Esophagus muscularis mucosa (tissue), 4 donors: Measurements from ENCODE around the gene ENOSF1.

ENCODE experiments used
- CTCF ChIP-seq, 3 experiments: fragments of 200-600 bp in 2 of 3; fragments of 450-650 bp in 1 of 3; sonication (generic) in 2 of 3; IDR thresholded peaks; one replicate each; pipeline ENCODE4 v1.5.1; 2017 to 2019; ENCODE audit warnings: antibody characterized with exemption in 3 of 3, mild to moderate bottlenecking in 2 of 3, moderate library complexity in 1 of 3
- EP300 ChIP-seq: sonication (generic); formaldehyde crosslinking; IDR thresholded peaks from one replicate; pipeline ENCODE4 v1.6.1; 2017; ENCODE audit warnings: antibody characterized with exemption
- POLR2A ChIP-seq: fragments of 450-650 bp; IDR thresholded peaks from one replicate; pipeline ENCODE4 v1.6.1; 2017; ENCODE audit warnings: antibody characterized with exemption, moderate library complexity, mild to moderate bottlenecking, low read depth
- POLR2AphosphoS5 ChIP-seq, 2 donors: sonication (generic); formaldehyde crosslinking; IDR thresholded peaks; one replicate each; pipeline ENCODE4 v1.6.1; 2017; ENCODE audit warnings: antibody characterized with exemption in 2 of 2

GRCh38 chr18:668260-668659 is 44.2 kb downstream of the ENOSF1 start:
- TF ChIP-seq POLR2AphosphoS5 (IDR thresholded peaks at IDR 0.05) (no peak), CTCF (IDR thresholded peaks at IDR 0.05) (no peak), EP300 (no peak), POLR2A (no peak)
